Vagina (tissue), 2 donors: ENCODE data around the gene LRMDA.

Experiments
- POLR2A ChIP-seq, 2 donors: fragments of 450-650 bp; IDR thresholded peaks; one replicate each; pipeline ENCODE4 v1.6.1; 2017; ENCODE audit warnings: antibody characterized with exemption in 2 of 2, mild to moderate bottlenecking in 2 of 2, moderate library complexity in 2 of 2
- POLR2AphosphoS5 ChIP-seq, 2 donors: sonication (generic); formaldehyde crosslinking; IDR thresholded peaks; one replicate each; pipeline ENCODE4 v1.9.0; 2017; ENCODE audit warnings: antibody characterized with exemption in 2 of 2, mild to moderate bottlenecking in 2 of 2, low read depth in 1 of 2; ENCODE audit not compliant: insufficient read depth in 1 of 2
- TF ChIP-seq, protein P1 (sequence below), 3 experiments: fragments of 450-650 bp in 2 of 3; fragments of 200-600 bp in 1 of 3; sonication (generic) in 1 of 3; IDR thresholded peaks; one replicate each; pipeline ENCODE4 v1.5.1; 2017 to 2019; ENCODE audit warnings: antibody characterized with exemption in 3 of 3, mild to moderate bottlenecking in 2 of 3, moderate library complexity in 2 of 3

- TF ChIP-seq, protein P1, sequence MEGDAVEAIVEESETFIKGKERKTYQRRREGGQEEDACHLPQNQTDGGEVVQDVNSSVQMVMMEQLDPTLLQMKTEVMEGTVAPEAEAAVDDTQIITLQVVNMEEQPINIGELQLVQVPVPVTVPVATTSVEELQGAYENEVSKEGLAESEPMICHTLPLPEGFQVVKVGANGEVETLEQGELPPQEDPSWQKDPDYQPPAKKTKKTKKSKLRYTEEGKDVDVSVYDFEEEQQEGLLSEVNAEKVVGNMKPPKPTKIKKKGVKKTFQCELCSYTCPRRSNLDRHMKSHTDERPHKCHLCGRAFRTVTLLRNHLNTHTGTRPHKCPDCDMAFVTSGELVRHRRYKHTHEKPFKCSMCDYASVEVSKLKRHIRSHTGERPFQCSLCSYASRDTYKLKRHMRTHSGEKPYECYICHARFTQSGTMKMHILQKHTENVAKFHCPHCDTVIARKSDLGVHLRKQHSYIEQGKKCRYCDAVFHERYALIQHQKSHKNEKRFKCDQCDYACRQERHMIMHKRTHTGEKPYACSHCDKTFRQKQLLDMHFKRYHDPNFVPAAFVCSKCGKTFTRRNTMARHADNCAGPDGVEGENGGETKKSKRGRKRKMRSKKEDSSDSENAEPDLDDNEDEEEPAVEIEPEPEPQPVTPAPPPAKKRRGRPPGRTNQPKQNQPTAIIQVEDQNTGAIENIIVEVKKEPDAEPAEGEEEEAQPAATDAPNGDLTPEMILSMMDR (IDR thresholded peaks at IDR 0.05), result no peak
- TF ChIP-seq POLR2A (IDR thresholded peaks at IDR 0.05) (no peak), POLR2AphosphoS5 (IDR thresholded peaks at IDR 0.05; ENCODE audit: insufficient read depth in 1 of 2, low read depth in 1 of 2) (no peak)
Observed at GRCh38 chr10:75390178-75390577, 41.2 kb upstream of the LRMDA start.
